GM18508 (cell line): ENCODE data around the gene CFDP1.

ENCODE experiments used
- ATAC-seq: cut with Tn5 transposase; IDR thresholded peaks from one replicate; pipeline ENCODE4 v1.9.1; 2021; ENCODE audit warnings: moderate number of reproducible peaks; ENCODE audit not compliant: insufficient read depth, unreplicated experiment

Gene CFDP1

GRCh38 chr16:75416904-75417565 is 16.3 kb downstream of the CFDP1 start:
- no peak for ATAC-seq

GRCh38 chr16:75415169-75415905 is 18.0 kb downstream of the CFDP1 start:
- no peak for ATAC-seq

- ATAC-seq = no peak
Measured at GRCh38 chr16:75413951-75414350, 19.4 kb downstream of the CFDP1 start.

- no peak for ATAC-seq
Measured at GRCh38 chr16:75406943-75407342, 26.4 kb downstream of the CFDP1 start.

GRCh38 chr16:75402821-75403475 is 30.4 kb downstream of the CFDP1 start:
- ATAC-seq = no peak

GRCh38 chr16:75402159-75402820 is 31.0 kb downstream of the CFDP1 start:
- no peak for ATAC-seq

- ATAC-seq = no peak
Measured at GRCh38 chr16:75401691-75402090, 31.6 kb downstream of the CFDP1 start.

GRCh38 chr16:75398333-75398732 is 35.0 kb downstream of the CFDP1 start:
- no peak for ATAC-seq

GRCh38 chr16:75394941-75395340 is 38.4 kb downstream of the CFDP1 start:
- ATAC-seq = no peak

- no peak for ATAC-seq
Measured at GRCh38 chr16:75392906-75393305, 40.4 kb downstream of the CFDP1 start.

- ATAC-seq = no peak
Measured at GRCh38 chr16:75390926-75391653, 42.2 kb downstream of the CFDP1 start.

- ATAC-seq = no peak
Measured at GRCh38 chr16:75389096-75389690, 44.1 kb downstream of the CFDP1 start.

- ATAC-seq = no peak
Measured at GRCh38 chr16:75387951-75388350, 45.4 kb downstream of the CFDP1 start.

GRCh38 chr16:75385507-75386152 is 47.7 kb downstream of the CFDP1 start:
- no peak for ATAC-seq

GRCh38 chr16:75383141-75383540 is 50.2 kb downstream of the CFDP1 start:
- no peak for ATAC-seq

GRCh38 chr16:75382611-75383010 is 50.7 kb downstream of the CFDP1 start:
- ATAC-seq = no peak

- no peak for ATAC-seq
Measured at GRCh38 chr16:75380870-75381269, 52.4 kb downstream of the CFDP1 start.

GRCh38 chr16:75379911-75380847 is 53.1 kb downstream of the CFDP1 start:
- ATAC-seq = peak; percentile 54
